ENCODE results near the gene TLCD2.

- no peak for TF ChIP-seq MAX (IDR thresholded peaks at IDR 0.05)
- TF ChIP-seq, protein P1, sequence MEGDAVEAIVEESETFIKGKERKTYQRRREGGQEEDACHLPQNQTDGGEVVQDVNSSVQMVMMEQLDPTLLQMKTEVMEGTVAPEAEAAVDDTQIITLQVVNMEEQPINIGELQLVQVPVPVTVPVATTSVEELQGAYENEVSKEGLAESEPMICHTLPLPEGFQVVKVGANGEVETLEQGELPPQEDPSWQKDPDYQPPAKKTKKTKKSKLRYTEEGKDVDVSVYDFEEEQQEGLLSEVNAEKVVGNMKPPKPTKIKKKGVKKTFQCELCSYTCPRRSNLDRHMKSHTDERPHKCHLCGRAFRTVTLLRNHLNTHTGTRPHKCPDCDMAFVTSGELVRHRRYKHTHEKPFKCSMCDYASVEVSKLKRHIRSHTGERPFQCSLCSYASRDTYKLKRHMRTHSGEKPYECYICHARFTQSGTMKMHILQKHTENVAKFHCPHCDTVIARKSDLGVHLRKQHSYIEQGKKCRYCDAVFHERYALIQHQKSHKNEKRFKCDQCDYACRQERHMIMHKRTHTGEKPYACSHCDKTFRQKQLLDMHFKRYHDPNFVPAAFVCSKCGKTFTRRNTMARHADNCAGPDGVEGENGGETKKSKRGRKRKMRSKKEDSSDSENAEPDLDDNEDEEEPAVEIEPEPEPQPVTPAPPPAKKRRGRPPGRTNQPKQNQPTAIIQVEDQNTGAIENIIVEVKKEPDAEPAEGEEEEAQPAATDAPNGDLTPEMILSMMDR (IDR thresholded peaks at IDR 0.05; ENCODE audit: low read depth, low read length, missing input control), result no peak
- TF ChIP-seq YY1 (IDR thresholded peaks at IDR 0.05), result no peak
- TF ChIP-seq JUND (IDR thresholded peaks at IDR 0.05), result no peak
- no peak for TF ChIP-seq TAF1 (conservative IDR thresholded peaks at IDR 0.05)
- TF ChIP-seq REST (IDR thresholded peaks at IDR 0.05), result no peak
- TF ChIP-seq ATF3 (IDR thresholded peaks at IDR 0.05), result no peak
- no peak for TF ChIP-seq NR2F2 (IDR thresholded peaks at IDR 0.05)
- TF ChIP-seq SP1 (IDR thresholded peaks at IDR 0.05), result no peak
- no peak for TF ChIP-seq HNF4A (conservative IDR thresholded peaks at IDR 0.05)
- TF ChIP-seq GABPA (IDR thresholded peaks at IDR 0.05 in 1 of 2, conservative IDR thresholded peaks at IDR 0.05 in 1 of 2), result no peak
Measured at GRCh38 chr17:1735418-1735817, 25.2 kb upstream of the TLCD2 start.

Measured in liver (tissue), 3 donors.